CD4-positive, alpha-beta T cell treated with Interleukin-6 for 4 hours (primary cell): Measurements from ENCODE around the gene FXYD5.
"Not testable (repeated sequence)": the region's sequence is repeated elsewhere in the genome, so short reads cannot be mapped to it uniquely, and the experiment has no call there.

Experiments used
- DNase-seq: peaks from one replicate; pipeline ENCODE4 v3.0.0-alpha.2; 2020; ENCODE audit warnings: mixed read lengths

The FXYD5 gene

GRCh38 chr19:35184884-35185283 is 30.3 kb downstream of the FXYD5 start:
- no peak for DNase-seq

- no peak for DNase-seq
These were observed 39.8 kb downstream of the FXYD5 start for GRCh38 chr19:35194012-35194984.

DNA sequence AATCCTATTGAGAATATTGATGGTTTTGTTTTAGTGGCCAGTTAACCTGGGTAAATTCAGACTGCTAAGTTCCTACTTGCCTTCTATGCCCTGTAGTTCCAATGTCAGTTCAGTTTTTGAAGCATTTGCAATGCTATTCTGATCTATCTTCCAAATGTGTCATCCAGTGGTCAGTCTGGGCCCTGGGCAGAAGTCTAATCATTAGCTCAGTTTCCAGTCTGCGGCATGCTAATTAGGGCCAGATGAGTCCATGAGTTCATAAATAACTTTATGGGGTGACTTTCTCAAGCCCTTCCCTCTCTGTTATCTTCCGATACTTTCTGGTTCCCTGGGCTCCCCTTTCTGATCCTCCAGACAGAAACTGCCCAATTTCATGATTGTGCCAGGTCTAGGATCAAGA is 41.3 kb downstream of the FXYD5 start:
- DNase-seq = no peak

- DNase-seq = not testable (repeated sequence)
These were observed 42.3 kb downstream of the FXYD5 start for GRCh38 chr19:35196861-35197260.

DNA sequence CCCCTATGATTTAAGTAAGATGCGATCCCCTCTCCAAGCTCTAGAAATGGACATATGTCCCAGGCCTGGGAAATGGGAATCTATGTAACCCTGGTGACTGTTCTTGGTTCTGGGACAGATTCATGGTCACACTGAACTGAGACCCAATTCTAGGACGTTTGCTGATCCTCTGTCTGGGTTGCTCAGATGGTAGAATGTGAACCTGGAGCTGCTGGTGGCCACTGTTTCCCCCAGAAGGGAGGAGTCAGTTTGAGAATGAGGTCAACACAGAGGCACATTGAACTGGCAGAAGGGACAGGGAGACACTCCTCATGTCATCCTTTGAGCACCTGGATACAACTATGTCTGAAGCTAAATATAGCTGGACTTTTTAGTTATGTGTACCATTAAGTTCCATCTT is 44.9 kb downstream of the FXYD5 start:
- DNase-seq = no peak

DNA sequence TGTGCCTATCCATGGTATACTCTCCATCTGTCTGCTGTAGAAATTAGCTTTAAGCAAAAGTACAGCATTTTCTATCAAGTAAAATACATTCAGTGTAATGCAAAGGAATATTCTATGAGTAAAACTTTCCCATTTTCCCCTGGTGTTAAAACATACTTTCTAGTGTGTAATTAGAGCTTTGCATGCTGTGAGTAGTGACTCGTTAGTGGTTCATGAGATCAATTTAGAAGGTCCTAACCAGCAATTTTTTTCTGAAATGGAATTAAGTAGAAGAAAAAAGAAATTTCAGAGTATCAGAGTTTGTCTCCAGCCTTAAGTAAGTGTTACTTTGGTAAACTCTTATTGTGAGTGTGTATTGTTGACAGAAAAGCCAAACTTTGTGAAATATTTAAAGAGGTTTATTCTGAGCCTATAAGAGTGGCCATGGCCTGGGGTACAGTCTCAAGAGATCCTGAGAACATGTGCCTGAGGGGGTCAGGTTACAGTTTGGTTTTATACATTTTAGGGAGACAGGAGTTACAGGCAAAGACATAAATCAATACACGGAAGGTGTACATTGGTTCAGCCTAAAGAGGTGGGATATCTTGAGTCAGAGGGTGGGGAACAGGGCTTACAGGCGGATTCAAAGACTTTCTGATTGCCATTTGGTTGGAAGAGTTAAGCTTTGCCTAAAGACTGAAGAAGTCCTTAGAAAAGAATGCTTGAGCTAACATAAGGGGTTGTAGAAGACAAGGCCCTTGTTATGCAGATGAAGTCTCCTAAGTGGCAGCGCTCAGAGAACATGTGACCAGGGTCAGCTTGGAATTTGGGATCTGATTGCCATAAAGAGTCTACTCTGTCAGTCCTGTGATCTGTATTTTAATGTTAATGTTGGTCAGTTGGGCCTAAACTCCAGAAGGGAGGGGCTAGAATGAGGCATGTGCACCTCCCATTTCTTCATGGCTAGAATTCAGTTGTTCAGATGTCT is 48.5 kb downstream of the FXYD5 start:
- no peak for DNase-seq

DNA sequence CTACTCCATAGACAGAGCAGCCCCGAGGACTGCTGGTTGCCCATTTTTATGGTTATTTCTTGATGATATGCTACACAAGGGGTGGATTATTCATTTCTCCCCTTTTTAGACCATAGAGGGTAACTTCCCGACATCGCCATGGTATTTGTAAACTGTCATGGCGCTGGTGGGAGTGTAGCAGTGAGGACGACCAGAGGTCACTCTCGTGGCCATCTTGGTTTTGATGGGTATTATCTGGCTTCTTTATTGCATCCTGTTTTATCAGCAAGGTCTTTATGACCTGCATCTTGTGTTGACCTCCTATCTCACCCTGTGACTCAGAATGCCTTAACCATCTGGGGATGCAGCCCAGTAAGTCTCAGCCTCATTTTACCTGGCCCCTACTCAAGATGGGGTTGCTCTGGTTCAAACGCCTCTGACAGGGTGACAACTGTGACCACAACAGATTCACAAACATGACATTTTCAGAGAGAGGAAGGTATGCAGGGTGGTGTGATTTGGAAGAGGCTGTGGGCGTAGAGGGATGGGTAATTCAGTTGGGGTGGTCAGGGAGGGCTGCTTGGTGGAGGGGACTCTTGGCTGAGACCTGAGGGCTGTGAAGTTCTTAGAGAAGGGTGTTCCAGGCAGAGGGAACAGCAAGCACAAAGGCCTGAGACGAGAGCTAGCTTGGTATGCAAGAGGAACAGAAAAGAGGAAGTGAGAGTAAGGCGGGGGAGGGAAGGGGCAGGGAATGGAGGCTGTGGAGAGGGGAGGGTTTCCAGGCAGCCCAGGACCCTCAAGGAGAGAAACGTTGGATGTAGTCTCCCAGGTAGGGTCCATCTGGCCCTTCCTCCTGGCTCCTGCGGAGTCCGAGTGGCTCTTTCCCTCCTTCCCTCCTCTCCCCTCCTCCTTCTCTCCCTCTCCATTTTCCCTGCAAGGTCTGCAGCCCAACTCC is 50.5 kb downstream of the FXYD5 start:
- peak; percentile 34 for DNase-seq

GRCh38 chr19:35205733-35206323 is 51.3 kb downstream of the FXYD5 start:
- DNase-seq = no peak

DNA sequence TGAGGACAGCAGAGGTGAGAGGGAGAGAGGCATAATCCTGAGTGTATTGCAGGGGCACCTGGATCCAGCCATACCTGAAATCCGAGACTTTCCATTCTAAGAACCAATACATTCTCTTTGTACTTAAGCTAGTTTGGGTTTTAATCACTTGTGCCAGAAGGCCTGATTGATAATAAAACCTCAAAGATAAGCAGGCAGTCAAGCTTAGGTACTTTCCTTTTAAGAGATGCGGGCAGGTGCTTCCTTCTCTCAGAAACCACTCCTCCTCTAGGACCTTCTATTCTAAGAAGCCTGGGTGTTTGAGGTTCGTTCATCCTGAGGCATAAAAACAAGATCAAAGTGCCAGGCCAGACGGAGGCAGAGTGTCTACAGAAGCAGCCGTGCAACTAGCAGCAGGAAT is 51.8 kb downstream of the FXYD5 start:
- DNase-seq = peak; percentile 72

DNA sequence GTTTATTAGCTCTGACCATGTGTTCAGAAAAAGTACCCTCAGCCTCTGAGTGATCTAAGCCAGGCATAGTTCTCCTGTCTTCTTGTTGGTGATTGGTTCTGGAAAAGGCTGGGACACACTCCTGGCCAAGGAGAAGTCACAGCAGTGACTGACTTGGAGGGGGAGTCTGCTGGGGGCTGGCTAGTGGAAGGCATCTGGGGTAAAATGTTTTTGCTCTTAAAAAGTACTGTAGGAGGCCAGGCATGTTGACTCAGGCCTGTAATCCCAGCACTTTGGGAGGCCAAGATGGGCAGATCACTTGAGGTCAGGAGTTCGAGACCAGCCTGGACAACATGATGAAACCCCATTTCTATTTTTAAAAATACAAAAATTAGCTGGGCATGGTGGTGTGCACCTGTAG is 52.3 kb downstream of the FXYD5 start:
- no peak for DNase-seq

DNA sequence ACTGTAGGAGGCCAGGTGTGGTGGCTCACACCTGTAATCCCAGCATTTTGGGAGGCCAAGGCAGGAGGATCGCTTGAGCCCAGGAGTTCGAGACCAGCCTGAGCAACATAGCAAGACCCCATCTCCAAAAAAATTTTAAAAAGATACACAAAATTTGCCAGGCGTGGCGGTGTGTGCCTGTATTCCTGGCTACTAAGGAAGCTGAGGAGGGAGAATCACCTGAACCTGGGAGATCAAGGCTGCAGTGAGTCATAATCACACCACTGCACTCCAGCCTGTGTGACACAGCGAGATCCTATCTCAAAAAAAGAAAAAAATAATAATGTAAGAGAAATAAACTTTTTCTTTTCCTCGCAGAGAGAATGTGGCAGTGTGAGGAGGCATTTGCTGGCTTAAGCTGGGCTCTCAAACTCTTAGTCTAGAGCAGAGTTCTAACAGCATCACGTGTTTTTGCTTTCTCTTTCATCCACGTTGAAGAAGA is 52.9 kb downstream of the FXYD5 start:
- DNase-seq = peak; percentile 62

- no peak for DNase-seq
These were observed 53.6 kb downstream of the FXYD5 start for GRCh38 chr19:35208121-35208520.

- no peak for DNase-seq
These were observed 55.1 kb downstream of the FXYD5 start for GRCh38 chr19:35209646-35210045.

GRCh38 chr19:35211545-35212230 is 57.2 kb downstream of the FXYD5 start:
- DNase-seq = peak; percentile 85

DNA sequence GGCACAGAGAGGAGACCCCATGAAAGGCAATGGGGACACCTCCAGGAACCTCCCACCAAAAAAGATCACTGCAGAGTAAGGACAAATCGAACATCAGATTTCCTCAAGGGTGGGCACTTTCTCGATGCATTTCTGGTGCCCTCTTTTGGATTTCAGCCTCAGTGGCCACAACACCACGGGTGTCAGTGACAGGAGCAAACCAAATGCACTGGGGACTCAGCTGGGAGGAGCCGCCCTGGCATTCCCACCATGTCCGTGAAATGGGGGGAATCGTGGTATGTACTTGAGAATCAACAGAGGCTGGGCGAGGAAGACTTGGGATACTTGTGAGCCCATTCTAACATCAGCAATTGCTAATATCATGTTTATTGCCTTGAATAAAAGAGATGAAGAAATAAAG is 57.7 kb downstream of the FXYD5 start:
- DNase-seq = no peak

DNA sequence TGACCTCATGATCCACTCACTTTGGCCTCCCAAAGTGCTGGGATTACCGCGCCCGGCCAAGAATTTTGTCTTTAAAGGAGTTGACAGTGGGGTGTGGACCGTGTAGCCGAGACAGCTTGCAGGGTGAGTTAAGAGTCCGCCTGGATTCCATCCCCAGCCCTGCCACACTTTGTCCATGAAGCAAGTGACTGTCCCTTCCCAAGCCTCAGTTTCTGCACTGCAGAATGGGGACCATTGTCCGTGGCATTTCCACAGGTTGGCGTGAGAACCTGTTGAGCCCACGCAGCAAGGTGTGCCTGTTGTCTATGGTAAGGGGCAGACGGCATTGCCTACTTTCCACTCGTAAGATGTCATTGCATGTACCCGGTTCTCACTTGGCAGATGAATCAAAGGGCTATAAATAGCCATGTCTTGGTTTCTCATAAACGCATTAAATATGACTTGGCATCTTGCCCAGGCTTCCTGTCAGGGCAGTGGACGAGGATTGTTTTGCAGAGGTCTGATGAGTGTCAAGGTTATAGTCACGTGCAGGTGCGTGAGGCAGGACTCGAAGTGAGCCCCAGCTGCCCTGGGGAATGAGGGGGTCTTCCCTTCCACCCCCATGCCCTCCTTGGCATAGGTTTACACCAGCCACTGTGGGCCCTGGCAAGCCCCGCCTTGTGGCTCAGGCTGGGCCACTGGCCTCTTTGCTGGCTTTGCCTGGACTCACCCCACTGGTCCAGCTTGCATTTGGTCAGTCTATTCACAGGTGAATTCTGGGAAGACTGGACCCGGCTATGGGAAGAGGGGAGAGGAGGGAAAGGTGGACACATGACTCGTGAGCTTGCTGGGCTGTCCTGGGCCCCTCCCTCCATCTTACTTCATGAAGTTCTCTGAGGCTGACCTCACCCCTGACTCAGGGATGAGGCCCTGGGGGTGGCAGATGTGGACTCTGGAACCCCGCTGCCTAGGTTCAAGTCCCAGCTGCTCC is 59.4 kb downstream of the FXYD5 start:
- DNase-seq = peak; percentile 83

GRCh38 chr19:35214766-35215422 is 60.4 kb downstream of the FXYD5 start:
- DNase-seq = no peak

DNA sequence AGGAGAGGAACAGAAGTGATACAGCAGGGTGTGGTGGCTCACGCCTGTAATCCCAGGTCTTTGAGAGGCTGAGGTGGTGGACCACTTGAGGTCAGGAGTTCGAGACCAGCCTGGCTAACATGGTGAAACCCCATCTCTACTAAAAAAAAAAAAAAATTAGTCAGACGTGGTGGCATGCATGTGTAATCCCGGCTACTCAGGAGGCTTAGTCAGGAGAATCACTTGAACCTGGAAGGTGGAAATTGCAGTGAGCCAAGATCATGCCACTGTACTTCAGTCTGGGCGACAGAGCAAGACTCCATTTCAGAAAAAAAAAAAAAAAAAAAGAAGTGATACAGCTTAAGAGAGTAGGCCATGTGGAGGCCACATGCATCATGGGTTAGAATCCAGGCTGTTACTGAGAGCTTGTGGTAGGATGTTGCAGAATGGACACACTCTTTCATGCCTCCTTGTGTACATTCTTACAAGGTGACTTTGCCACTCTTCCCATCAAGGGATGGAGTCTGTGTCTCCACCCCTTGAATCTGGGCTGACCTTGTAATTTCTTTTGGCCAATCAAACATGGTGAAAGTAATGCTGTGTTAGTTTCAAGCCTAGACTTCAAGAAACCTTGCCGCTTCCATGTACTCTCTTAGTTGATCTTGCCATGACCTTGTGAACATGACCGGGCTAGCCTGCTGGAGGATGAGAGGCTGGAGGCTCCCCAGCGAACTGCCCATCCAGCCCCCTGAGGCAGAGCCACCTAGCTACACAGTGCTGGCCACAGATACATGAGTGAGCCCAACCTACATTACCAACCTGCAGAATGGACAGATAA is 61.7 kb downstream of the FXYD5 start:
- DNase-seq = no peak
